Esophagus squamous epithelium (tissue), 4 donors: ENCODE data around the gene C16orf86.

Experiments
- POLR2A ChIP-seq, 4 donors: fragments of 450-650 bp; IDR thresholded peaks; one replicate each; pipeline ENCODE4 v1.6.1; 2017; ENCODE audit warnings: antibody characterized with exemption in 4 of 4, mild to moderate bottlenecking in 4 of 4, moderate library complexity in 3 of 4
- TF ChIP-seq, protein P1 (sequence below), 6 experiments: fragments of 450-650 bp in 4 of 6; fragments of 200-600 bp in 2 of 6; sonication (generic) in 2 of 6; IDR thresholded peaks; one replicate each; pipeline ENCODE4 v1.5.1; 2016 to 2019; ENCODE audit warnings: antibody characterized with exemption in 6 of 6, mild to moderate bottlenecking in 4 of 6, moderate library complexity in 4 of 6

DNA sequence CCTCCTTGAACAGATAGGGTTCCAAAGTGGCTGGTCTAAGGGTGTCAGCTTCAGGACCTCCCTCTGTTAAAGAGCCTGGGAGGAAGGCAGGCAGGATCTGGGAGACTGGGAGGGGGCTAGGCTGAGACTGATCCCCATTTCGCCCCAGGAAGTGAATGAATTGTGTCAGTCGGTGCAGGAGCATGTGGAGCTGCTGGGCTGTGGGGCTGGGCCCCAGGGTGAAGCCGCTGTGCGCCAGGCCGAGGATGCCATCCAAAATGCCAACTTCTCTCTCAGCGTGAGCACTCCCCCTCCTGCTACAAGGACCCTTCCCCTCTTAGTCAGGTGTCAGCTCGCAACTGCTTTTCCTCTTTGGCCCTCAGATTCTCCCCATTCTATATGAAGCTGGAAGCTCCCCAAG lies 15.6 kb upstream of the C16orf86 start:
- TF ChIP-seq POLR2A (IDR thresholded peaks at IDR 0.05) = no peak
- TF ChIP-seq, protein P1, sequence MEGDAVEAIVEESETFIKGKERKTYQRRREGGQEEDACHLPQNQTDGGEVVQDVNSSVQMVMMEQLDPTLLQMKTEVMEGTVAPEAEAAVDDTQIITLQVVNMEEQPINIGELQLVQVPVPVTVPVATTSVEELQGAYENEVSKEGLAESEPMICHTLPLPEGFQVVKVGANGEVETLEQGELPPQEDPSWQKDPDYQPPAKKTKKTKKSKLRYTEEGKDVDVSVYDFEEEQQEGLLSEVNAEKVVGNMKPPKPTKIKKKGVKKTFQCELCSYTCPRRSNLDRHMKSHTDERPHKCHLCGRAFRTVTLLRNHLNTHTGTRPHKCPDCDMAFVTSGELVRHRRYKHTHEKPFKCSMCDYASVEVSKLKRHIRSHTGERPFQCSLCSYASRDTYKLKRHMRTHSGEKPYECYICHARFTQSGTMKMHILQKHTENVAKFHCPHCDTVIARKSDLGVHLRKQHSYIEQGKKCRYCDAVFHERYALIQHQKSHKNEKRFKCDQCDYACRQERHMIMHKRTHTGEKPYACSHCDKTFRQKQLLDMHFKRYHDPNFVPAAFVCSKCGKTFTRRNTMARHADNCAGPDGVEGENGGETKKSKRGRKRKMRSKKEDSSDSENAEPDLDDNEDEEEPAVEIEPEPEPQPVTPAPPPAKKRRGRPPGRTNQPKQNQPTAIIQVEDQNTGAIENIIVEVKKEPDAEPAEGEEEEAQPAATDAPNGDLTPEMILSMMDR (IDR thresholded peaks at IDR 0.05) = no peak
